Right atrium auricular region (tissue), 2 donors: ENCODE measurements around the gene ME1. TPM values are rescaled to one million over a fixed set of nuclear protein-coding genes. Genes with fewer than 3 reads are reported as not detected.

Source experiments
- DNase-seq: peaks from one replicate; pipeline ENCODE4 v3.0.0-alpha.2; 2019; ENCODE audit warnings: low spot score
- H3K27ac ChIP-seq, 2 donors: fragments of 200-600 bp; sonication (generic); 1 replicate in 1 of 2; 2 replicates in 1 of 2; pipeline ENCODE4 v1.5.1; 2016 to 2019
- H3K27me3 ChIP-seq, 2 donors: fragments of 200-600 bp; sonication (generic); one replicate each; pipeline versions ENCODE4 v1.5.1 to v1.6.0; 2017 to 2019
- H3K36me3 ChIP-seq: fragments of 200-600 bp; sonication (generic); one replicate; pipeline ENCODE4 v1.5.1; 2016
- H3K4me1 ChIP-seq, 2 donors: fragments of 200-600 bp; sonication (generic); one replicate each; pipeline versions ENCODE4 v1.5.1 to v1.6.0; 2017 to 2019
- H3K4me3 ChIP-seq, 2 donors: fragments of 200-600 bp; sonication (generic); 1 replicate in 1 of 2; 2 replicates in 1 of 2; pipeline ENCODE4 v1.5.1; 2017 to 2019; ENCODE audit warnings: mild to moderate bottlenecking in 1 of 2, moderate library complexity in 1 of 2
- H3K9me3 ChIP-seq, 2 donors: fragments of 200-600 bp; sonication (generic); one replicate each; pipeline ENCODE4 v1.5.1; 2019
- CTCF ChIP-seq, 2 donors: fragments of 200-600 bp; sonication (generic); IDR thresholded peaks; one replicate each; pipeline ENCODE4 v1.5.1; 2019; ENCODE audit warnings: antibody characterized with exemption in 2 of 2
- total RNA-seq, 2 donors: library from RNA; depleted of rRNA; stranded (reverse); fragments of >200 nt; gene quantifications; one replicate each; pipeline ENCODE4 v1.1.0, GENCODE V29; 2016

The ME1 gene
- total RNA-seq, 2 donors from 2014 or later: 25.6 to 26.5 TPM

- H3K4me1 ChIP-seq: no peaks in the 10 kb centered on the region
- no peaks in the 10 kb centered on the region for H3K27me3 ChIP-seq
- peaks cover 94% of the 10 kb centered on the region for H3K36me3 ChIP-seq
- no peak for DNase-seq
- no peaks in the 10 kb centered on the region for H3K9me3 ChIP-seq
- no peak overlapping the region for H3K27ac ChIP-seq
- TF ChIP-seq CTCF (IDR thresholded peaks at IDR 0.05): no peak
- no peak overlapping the region for H3K4me3 ChIP-seq
These were observed 263.0 kb downstream of the ME1 start for GRCh38 chr6:83167726-83168278.

Other genes with a start within 250 kb of the ME1 start
- gene PGM3, start 237.8 kb downstream of the ME1 start, total RNA-seq: 10 to 100 TPM in 1 of 2 donors, 1 to 10 TPM in 1; 7.3 to 12.7 TPM
- 1 to 10 TPM; 3.7 to 4.0 TPM for gene RWDD2A, start 237.7 kb downstream of the ME1 start, total RNA-seq
- gene PRSS35, start 81.5 kb upstream of the ME1 start, total RNA-seq: 1 to 10 TPM in 1 of 2 donors, under 1 TPM in 1; 0.85 to 10.0 TPM